Neuronal stem cell (in vitro differentiated cells): ENCODE measurements around the gene LRRC23.

Experiments used
- DNase-seq: peaks from one replicate; pipeline ENCODE4 v3.0.0-alpha.2; 2013; ENCODE audit warnings: low spot score
- H2AFZ ChIP-seq: one replicate; pipeline ENCODE4 v1.6.1; 2013; ENCODE audit warnings: mild to moderate bottlenecking, low read length, inconsistent platforms
- H2AK5ac ChIP-seq: 2 replicates; pipeline ENCODE4 v1.6.1; 2013; ENCODE audit warnings: low read depth, mild to moderate bottlenecking, inconsistent platforms, low read length, moderate library complexity, mixed read lengths
- H2BK120ac ChIP-seq: 2 replicates; pipeline ENCODE4 v1.6.1; 2013; ENCODE audit warnings: low read depth, mild to moderate bottlenecking, inconsistent platforms, low read length, moderate library complexity, mixed read lengths
- H2BK12ac ChIP-seq: one replicate; pipeline ENCODE4 v1.6.1; 2013; ENCODE audit warnings: low read length, inconsistent platforms
- H2BK15ac ChIP-seq: 2 replicates; pipeline ENCODE4 v1.6.1; 2013; ENCODE audit warnings: mild to moderate bottlenecking, low read length, inconsistent platforms, mixed read lengths
- H2BK5ac ChIP-seq: one replicate; pipeline ENCODE4 v1.6.1; 2013; ENCODE audit warnings: inconsistent platforms, mild to moderate bottlenecking, low read length, moderate library complexity
- H3K14ac ChIP-seq: one replicate; pipeline ENCODE4 v1.6.1; 2013; ENCODE audit warnings: low read length, inconsistent platforms
- H3K18ac ChIP-seq: 2 replicates; pipeline ENCODE4 v1.6.1; 2013; ENCODE audit warnings: low read length, inconsistent platforms
- H3K23ac ChIP-seq: 2 replicates; pipeline ENCODE4 v1.6.1; 2013; ENCODE audit warnings: low read depth, mild to moderate bottlenecking, mixed read lengths, low read length, inconsistent platforms; ENCODE audit not compliant: poor library complexity
- H3K27ac ChIP-seq: replicated peaks from 3 replicates; pipeline ENCODE4 v1.5.1; 2013; ENCODE audit warnings: low read length, inconsistent platforms
- H3K27me3 ChIP-seq, 3 experiments: 2 replicates each; pipeline ENCODE4 v1.6.1; 2013; ENCODE audit warnings: low read length in 3 of 3, mild to moderate bottlenecking in 2 of 3, inconsistent platforms in 1 of 3, low read depth in 1 of 3, mixed read lengths in 1 of 3, moderate library complexity in 1 of 3; ENCODE audit not compliant: control insufficient read depth in 3 of 3, insufficient read depth in 3 of 3
- H3K36me3 ChIP-seq, 2 donors: replicated peaks in 1 of 2; 2 replicates each; pipeline ENCODE4 v1.6.1; 2013; ENCODE audit warnings: low read length in 2 of 2; ENCODE audit not compliant: control insufficient read depth in 2 of 2, insufficient read depth in 2 of 2
- H3K4ac ChIP-seq: 2 replicates; pipeline ENCODE4 v1.6.1; 2013; ENCODE audit warnings: inconsistent platforms, mild to moderate bottlenecking, low read length, moderate library complexity
- H3K4me1 ChIP-seq, 2 donors: 1 replicate in 1 of 2; 2 replicates in 1 of 2; pipeline ENCODE4 v1.6.1; 2013; ENCODE audit warnings: low read length in 2 of 2, low read depth in 1 of 2; ENCODE audit not compliant: control insufficient read depth in 2 of 2, insufficient read depth in 1 of 2
- H3K4me2 ChIP-seq: one replicate; pipeline ENCODE4 v1.6.1; 2013; ENCODE audit warnings: mild to moderate bottlenecking, low read length, inconsistent platforms; ENCODE audit not compliant: insufficient read depth, poor library complexity, severe bottlenecking
- H3K4me3 ChIP-seq, 2 donors: 2 replicates each; pipeline ENCODE4 v1.5.1; 2013; ENCODE audit warnings: low read length in 2 of 2, mild to moderate bottlenecking in 2 of 2, inconsistent platforms in 1 of 2, moderate library complexity in 1 of 2
- H3K79me1 ChIP-seq: one replicate; pipeline ENCODE4 v1.6.1; 2013; ENCODE audit warnings: low read depth, mild to moderate bottlenecking, inconsistent platforms, low read length, moderate library complexity
- H3K9ac ChIP-seq: one replicate; pipeline ENCODE4 v1.6.1; 2013; ENCODE audit warnings: mild to moderate bottlenecking, low read depth, low read length, inconsistent platforms; ENCODE audit not compliant: poor library complexity
- H3K9me3 ChIP-seq, 2 donors: replicated peaks in 1 of 2; 2 replicates each; pipeline versions ENCODE3 to v1.6.1; 2013; ENCODE audit warnings: low read length in 2 of 2, mild to moderate bottlenecking in 2 of 2, inconsistent platforms in 1 of 2, low read depth in 1 of 2, mixed read lengths in 1 of 2, moderate library complexity in 1 of 2; ENCODE audit not compliant: control insufficient read depth in 2 of 2, insufficient read depth in 1 of 2
- H4K8ac ChIP-seq: one replicate; pipeline ENCODE4 v1.6.1; 2013; ENCODE audit warnings: low read depth, mild to moderate bottlenecking, inconsistent platforms, low read length, moderate library complexity
- H4K91ac ChIP-seq: one replicate; pipeline ENCODE4 v1.6.1; 2013; ENCODE audit warnings: low read length, low read depth, mild to moderate bottlenecking, inconsistent platforms; ENCODE audit not compliant: poor library complexity
- WGBS, 2 donors: extraction: QIAGEN DNeasy Blood & Tissue Kit; methylation state at CpG; one replicate each; pipeline ENCODE4 v1.1.7; 2013; ENCODE audit warnings: missing lambda C conversion rate in 2 of 2, mixed read lengths in 1 of 2; ENCODE audit not compliant: insufficient read length in 2 of 2, insufficient replicate concordance in 1 of 2; ENCODE audit errors: extremely low coverage in 2 of 2; 5-methylcytosine and 5-hydroxymethylcytosine counted together

The LRRC23 gene

DNA sequence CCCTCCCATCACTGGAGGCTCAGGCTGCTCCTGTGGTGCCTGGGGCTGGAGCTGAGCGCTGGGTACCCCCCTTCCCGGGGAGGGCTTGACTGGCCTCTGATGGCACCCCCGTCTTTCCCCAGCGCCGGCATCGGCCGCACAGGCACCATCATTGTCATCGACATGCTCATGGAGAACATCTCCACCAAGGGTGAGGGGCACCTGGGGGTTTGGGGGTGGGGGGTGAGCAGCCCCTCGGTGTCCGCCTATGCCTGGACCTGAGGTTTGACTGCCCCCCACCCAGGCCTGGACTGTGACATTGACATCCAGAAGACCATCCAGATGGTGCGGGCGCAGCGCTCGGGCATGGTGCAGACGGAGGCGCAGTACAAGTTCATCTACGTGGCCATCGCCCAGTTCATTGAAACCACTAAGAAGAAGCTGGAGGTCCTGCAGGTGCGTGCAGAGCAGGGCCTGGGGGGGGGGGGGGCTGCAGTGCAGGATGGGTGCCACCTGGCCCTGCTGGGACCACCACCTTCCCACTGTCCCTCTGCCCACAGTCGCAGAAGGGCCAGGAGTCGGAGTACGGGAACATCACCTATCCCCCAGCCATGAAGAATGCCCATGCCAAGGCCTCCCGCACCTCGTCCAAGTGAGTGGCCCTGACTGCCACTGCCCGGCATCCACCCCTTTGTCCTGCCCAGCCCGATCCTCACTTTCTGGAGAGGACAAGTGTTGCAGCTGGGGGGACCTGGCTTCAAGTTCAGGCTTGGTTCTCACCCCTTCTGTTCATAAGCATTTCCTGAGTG lies 55.4 kb downstream of the LRRC23 start:
- Histone ChIP-seq H3K4me1 (peaks cover 15 to 23% of the 10 kb centered on the region in 2 donors), H3K23ac (peak overlapping the region; percentile 27), H3K4me2 (no peak overlapping the region), H4K91ac (peak overlapping the region; percentile 35), H3K9ac (peak overlapping the region; percentile 65), H2AFZ (peak overlapping the region; percentile 91), H3K27ac (no peak overlapping the region), H4K8ac (peak overlapping the region; percentile 23), H2BK5ac (no peak overlapping the region), H3K4me3 (no peak overlapping the region), H3K18ac (peak overlapping the region; percentile 59), H2AK5ac (peak overlapping the region; percentile 65), H3K27me3 (no peaks in the 10 kb centered on the region), H3K36me3 (peaks cover 0 to 11% of the 10 kb centered on the region in 2 donors), H2BK12ac (peak overlapping the region; percentile 81), H3K9me3 (no peaks in the 10 kb centered on the region), H3K14ac (peak overlapping the region; percentile 22), H3K4ac (no peak overlapping the region), H3K79me1 (no peaks in the 10 kb centered on the region), H2BK15ac (peak overlapping the region; percentile 56), H2BK120ac (peak overlapping the region; percentile 30)
- no CpG with 5 or more reads among the region's 26 CpGs for WGBS, 2 donors
- no peak for DNase-seq

DNA sequence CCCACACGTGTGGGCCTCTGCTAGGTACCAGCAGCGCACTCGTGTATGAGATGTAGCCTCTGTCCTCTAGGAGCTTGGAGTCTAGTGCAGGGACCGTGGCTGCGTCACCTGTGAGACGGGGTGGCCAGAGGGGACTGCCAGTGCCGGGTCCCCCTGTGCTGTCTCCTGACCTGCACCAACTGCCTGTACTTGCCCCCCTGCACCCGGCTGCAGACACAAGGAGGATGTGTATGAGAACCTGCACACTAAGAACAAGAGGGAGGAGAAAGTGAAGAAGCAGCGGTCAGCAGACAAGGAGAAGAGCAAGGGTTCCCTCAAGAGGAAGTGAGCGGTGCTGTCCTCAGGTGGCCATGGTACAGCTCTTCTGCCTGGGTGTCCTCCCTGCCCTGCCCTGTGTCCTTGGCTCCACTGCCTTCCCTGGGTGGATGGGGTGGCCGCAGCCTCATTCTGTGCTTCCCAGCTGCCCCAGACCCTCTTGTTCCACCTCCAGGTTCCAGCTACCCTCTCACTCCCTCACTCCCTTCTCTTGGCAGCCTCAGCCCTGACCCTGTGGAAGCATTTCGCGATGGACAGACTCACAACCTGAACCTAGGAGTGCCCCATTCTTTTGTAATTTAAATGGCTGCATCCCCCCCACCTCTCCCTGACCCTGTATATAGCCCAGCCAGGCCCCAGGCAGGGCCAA lies 56.1 kb downstream of the LRRC23 start:
- H3K14ac ChIP-seq: no peak overlapping the region
- H3K4me1 ChIP-seq: peaks cover 15 to 23% of the 10 kb centered on the region in 2 donors
- peak overlapping the region; percentile 59 for H3K18ac ChIP-seq
- H2BK12ac ChIP-seq: no peak overlapping the region
- no peak overlapping the region for H3K4me2 ChIP-seq
- whole genome bisulfite sequencing, 2 donors: no CpG with 5 or more reads among the region's 13 CpGs
- peak overlapping the region; percentile 12 for H2BK15ac ChIP-seq
- H4K8ac ChIP-seq: no peak overlapping the region
- H3K23ac ChIP-seq: no peak overlapping the region
- no peak overlapping the region for H3K9ac ChIP-seq
- H3K4ac ChIP-seq: no peak overlapping the region
- no peaks in the 10 kb centered on the region for H3K79me1 ChIP-seq
- H3K4me3 ChIP-seq: no peak overlapping the region
- no peaks in the 10 kb centered on the region for H3K27me3 ChIP-seq
- H2BK120ac ChIP-seq: no peak overlapping the region
- H4K91ac ChIP-seq: peak overlapping the region; percentile 16
- no peaks in the 10 kb centered on the region for H3K9me3 ChIP-seq
- peak overlapping the region; percentile 26 for H2AK5ac ChIP-seq
- H2BK5ac ChIP-seq: no peak overlapping the region
- H3K36me3 ChIP-seq: peaks cover 4 to 18% of the 10 kb centered on the region in 2 donors
- DNase-seq: no peak
- H3K27ac ChIP-seq: no peak overlapping the region
- H2AFZ ChIP-seq: peak overlapping the region; percentile 2

DNA sequence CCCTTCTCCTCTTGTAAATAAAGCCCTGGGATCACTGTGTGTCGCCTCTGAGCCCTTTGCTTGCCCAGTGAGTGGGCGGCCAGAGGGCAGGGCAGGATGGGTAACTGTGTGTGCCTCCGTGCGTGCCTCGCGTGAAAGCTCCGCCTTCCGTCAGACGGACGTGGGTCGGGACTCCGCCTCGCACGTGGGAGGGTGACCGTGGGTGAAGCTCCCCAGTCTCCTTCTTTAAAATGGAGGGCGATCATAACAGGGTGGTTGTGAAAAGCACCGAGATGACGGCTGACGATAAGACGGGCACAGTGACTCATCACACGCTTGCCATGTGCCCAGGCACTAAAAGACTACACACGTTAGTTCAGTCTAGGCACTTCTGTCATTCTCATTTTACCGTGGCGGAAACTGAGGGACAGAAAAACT lies 56.7 kb downstream of the LRRC23 start:
- no peak overlapping the region for H3K14ac ChIP-seq
- H3K4me2 ChIP-seq: no peak overlapping the region
- H2BK120ac ChIP-seq: no peak overlapping the region
- DNase-seq: no peak
- H2BK5ac ChIP-seq: no peak overlapping the region
- peak overlapping the region; percentile 33 for H3K9ac ChIP-seq
- no peaks in the 10 kb centered on the region for H3K9me3 ChIP-seq
- peaks cover 15 to 23% of the 10 kb centered on the region in 2 donors for H3K4me1 ChIP-seq
- no CpG with 5 or more reads among the region's 24 CpGs for WGBS, 2 donors
- peak overlapping the region; percentile 25 for H2BK12ac ChIP-seq
- peak overlapping the region; percentile 32 for H3K23ac ChIP-seq
- H4K8ac ChIP-seq: no peak overlapping the region
- peak overlapping the region; percentile 48 for H3K27ac ChIP-seq
- no peaks in the 10 kb centered on the region for H3K27me3 ChIP-seq
- peak overlapping the region; percentile 16 for H4K91ac ChIP-seq
- H3K4me3 ChIP-seq: no peak overlapping the region
- H3K36me3 ChIP-seq: peaks cover 7 to 23% of the 10 kb centered on the region in 2 donors
- H3K4ac ChIP-seq: no peak overlapping the region
- H2AK5ac ChIP-seq: peak overlapping the region; percentile 2
- no peaks in the 10 kb centered on the region for H3K79me1 ChIP-seq
- peak overlapping the region; percentile 13 for H3K18ac ChIP-seq
- H2AFZ ChIP-seq: peak overlapping the region; percentile 86
- H2BK15ac ChIP-seq: peak overlapping the region; percentile 4

DNA sequence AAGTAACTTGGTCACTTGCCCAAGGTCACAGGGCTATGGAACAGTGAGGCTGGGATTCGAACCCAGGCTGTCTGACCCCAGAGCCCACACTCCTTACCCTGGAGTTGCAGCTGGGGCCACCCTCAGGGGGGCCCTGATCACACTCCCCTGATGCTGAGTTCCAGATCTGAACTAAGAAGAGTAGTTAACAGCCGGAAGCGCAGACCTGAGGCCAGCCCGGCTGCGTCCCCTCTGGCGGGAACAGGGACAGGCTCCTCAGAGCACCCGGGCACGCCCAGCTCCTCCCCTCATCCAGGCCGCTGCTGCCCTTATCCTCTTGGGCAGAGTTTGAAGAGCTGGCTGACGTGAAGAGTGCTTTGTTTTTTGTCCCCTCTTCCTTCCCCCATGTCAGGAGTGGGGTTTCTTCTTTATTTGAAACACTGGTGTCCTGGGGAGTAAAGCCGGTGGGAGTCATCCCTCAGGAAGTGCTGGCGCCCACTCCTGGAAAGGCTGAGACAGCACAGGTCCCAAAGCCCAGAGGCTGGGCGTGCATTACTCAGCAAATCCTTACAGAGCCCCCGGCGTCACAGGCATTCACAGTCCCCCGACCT lies 57.2 kb downstream of the LRRC23 start:
- Histone ChIP-seq H3K4me1 (peaks cover 15 to 23% of the 10 kb centered on the region in 2 donors), H3K36me3 (peaks cover 10 to 27% of the 10 kb centered on the region in 2 donors), H3K23ac (no peak overlapping the region), H2BK12ac (no peak overlapping the region), H3K4me3 (no peak overlapping the region), H3K4me2 (peak overlapping the region; percentile 38), H3K4ac (no peak overlapping the region), H3K9ac (peak overlapping the region; percentile 33), H3K18ac (peak overlapping the region; percentile 3), H3K27me3 (no peaks in the 10 kb centered on the region), H4K91ac (peak overlapping the region; percentile 16), H2BK15ac (no peak overlapping the region), H3K27ac (peak overlapping the region; percentile 48), H2AK5ac (no peak overlapping the region), H3K9me3 (no peaks in the 10 kb centered on the region), H2AFZ (peak overlapping the region; percentile 86), H2BK5ac (no peak overlapping the region), H3K79me1 (no peaks in the 10 kb centered on the region), H4K8ac (no peak overlapping the region), H3K14ac (no peak overlapping the region), H2BK120ac (no peak overlapping the region)
- WGBS, 2 donors: no CpG with 5 or more reads among the region's 16 CpGs
- DNase-seq: peak; percentile 72
